Nephron progenitor cell (in vitro differentiated cells): Measurements from ENCODE around the gene PAPLN.

Experiments
- DNase-seq: peaks from one replicate; pipeline ENCODE4 v3.0.0; 2021
- H3K27ac Mint-ChIP-seq: 2 replicates; pipeline ENCODE4 v1.8.0; 2021; ENCODE audit warnings: mild to moderate bottlenecking, moderate library complexity, mixed read lengths
- H3K27me3 Mint-ChIP-seq: 2 replicates; pipeline ENCODE4 v1.8.0; 2021; ENCODE audit warnings: mild to moderate bottlenecking, low read depth, mixed read lengths; ENCODE audit not compliant: poor library complexity
- H3K36me3 Mint-ChIP-seq: 2 replicates; pipeline ENCODE4 v1.8.0; 2021; ENCODE audit warnings: low read depth, mixed read lengths
- H3K4me1 Mint-ChIP-seq: 2 replicates; pipeline ENCODE4 v1.8.0; 2021; ENCODE audit warnings: mixed read lengths
- H3K4me3 Mint-ChIP-seq: 2 replicates; pipeline ENCODE4 v1.8.0; 2021; ENCODE audit warnings: mild to moderate bottlenecking, moderate library complexity, mixed read lengths
- H3K9me3 Mint-ChIP-seq: 2 replicates; pipeline ENCODE4 v1.8.0; 2021; ENCODE audit warnings: mild to moderate bottlenecking, moderate library complexity, mixed read lengths
- TF ChIP-seq, protein P1 (sequence below): fragments of 200-600 bp; sonication (generic); IDR thresholded peaks from 2 replicates; pipeline ENCODE4 v1.5.0; 2021; ENCODE audit warnings: antibody characterized with exemption

Gene PAPLN

GRCh38 chr14:73262427-73263183 lies 25.3 kb downstream of the PAPLN start:
- no peak overlapping the region for H3K4me3 Mint-ChIP-seq
- H3K27me3 Mint-ChIP-seq, result peaks cover 7% of the 10 kb centered on the region
- H3K27ac Mint-ChIP-seq, result no peak overlapping the region
- DNase-seq, result no peak
- peaks cover 27% of the 10 kb centered on the region for H3K4me1 Mint-ChIP-seq
- no peaks in the 10 kb centered on the region for H3K9me3 Mint-ChIP-seq
- TF ChIP-seq, protein P1, sequence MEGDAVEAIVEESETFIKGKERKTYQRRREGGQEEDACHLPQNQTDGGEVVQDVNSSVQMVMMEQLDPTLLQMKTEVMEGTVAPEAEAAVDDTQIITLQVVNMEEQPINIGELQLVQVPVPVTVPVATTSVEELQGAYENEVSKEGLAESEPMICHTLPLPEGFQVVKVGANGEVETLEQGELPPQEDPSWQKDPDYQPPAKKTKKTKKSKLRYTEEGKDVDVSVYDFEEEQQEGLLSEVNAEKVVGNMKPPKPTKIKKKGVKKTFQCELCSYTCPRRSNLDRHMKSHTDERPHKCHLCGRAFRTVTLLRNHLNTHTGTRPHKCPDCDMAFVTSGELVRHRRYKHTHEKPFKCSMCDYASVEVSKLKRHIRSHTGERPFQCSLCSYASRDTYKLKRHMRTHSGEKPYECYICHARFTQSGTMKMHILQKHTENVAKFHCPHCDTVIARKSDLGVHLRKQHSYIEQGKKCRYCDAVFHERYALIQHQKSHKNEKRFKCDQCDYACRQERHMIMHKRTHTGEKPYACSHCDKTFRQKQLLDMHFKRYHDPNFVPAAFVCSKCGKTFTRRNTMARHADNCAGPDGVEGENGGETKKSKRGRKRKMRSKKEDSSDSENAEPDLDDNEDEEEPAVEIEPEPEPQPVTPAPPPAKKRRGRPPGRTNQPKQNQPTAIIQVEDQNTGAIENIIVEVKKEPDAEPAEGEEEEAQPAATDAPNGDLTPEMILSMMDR, result no peak
- H3K36me3 Mint-ChIP-seq, result no peaks in the 10 kb centered on the region

DNA sequence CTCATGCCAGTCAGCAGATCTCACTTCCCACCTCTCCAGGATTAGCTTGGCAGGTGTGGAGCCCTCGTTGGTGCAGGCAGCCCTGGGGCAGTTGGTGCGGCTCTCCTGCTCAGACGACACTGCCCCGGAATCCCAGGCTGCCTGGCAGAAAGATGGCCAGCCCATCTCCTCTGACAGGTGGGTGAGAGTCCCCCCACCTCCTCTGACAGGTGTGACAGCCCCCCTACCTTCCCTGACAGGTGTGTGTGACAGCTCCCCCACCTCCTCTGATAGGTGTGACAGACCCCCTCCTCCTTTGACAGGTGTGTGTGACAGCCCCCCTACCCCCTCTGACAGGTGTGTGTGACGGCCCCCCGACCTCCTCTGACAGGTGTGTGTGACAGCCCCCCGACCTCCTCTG lies 26.3 kb downstream of the PAPLN start:
- peaks cover 10% of the 10 kb centered on the region for H3K27me3 Mint-ChIP-seq
- no peaks in the 10 kb centered on the region for H3K9me3 Mint-ChIP-seq
- no peaks in the 10 kb centered on the region for H3K36me3 Mint-ChIP-seq
- TF ChIP-seq, protein P1, result no peak
- DNase-seq, result no peak
- H3K4me1 Mint-ChIP-seq, result peaks cover 27% of the 10 kb centered on the region
- H3K27ac Mint-ChIP-seq, result no peak overlapping the region
- H3K4me3 Mint-ChIP-seq, result no peak overlapping the region

- Mint-ChIP-seq H3K4me3 (no peak overlapping the region), H3K27me3 (peaks cover 10% of the 10 kb centered on the region), H3K36me3 (no peaks in the 10 kb centered on the region), H3K9me3 (no peaks in the 10 kb centered on the region), H3K27ac (no peak overlapping the region), H3K4me1 (peaks cover 33% of the 10 kb centered on the region)
- DNase-seq, result no peak
- TF ChIP-seq, protein P1, result no peak
Observed at GRCh38 chr14:73264080-73264884, 27.0 kb downstream of the PAPLN start.

DNA sequence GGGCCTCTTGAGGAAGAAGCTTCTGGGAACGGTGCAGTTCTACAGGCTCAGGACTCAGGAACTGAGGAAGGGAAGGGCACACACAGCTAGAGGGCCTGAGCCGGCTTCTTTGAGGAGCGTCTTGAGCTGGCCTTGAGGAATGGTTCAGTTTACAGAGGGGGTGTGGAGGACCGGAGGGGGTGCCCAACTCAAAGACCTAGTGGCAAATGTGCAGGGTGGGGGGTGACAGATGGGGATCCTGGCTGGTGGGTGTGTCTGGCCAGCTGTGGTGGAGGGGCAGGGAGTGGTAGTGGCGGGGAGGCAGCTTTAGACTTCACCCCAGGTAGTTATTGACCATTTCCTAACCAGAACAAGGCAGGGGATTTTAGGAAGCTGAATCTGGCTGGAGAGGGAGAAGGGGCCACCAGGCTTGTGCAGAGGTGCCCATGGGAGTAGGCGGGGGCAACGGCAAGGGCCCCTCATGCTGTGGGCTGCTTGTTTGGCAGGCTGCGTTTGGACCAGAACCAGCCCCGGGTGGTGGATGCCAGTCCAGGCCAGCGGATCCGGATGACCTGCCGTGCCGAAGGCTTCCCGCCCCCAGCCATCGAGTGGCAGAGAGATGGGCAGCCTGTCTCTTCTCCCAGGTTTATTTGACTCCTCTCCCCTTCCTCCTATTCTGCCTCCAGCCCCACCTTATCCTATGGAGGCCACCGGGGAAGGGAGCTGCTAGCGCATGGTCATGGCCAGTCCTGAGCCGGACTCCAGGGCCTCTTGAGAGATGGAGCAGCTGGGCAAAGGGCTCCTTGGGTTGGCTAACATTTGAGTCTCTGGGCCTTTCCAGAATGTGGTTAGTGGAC lies 27.8 kb downstream of the PAPLN start:
- Mint-ChIP-seq H3K4me1 (peaks cover 41% of the 10 kb centered on the region), H3K36me3 (no peaks in the 10 kb centered on the region), H3K9me3 (no peaks in the 10 kb centered on the region), H3K27ac (no peak overlapping the region), H3K27me3 (peaks cover 13% of the 10 kb centered on the region), H3K4me3 (no peak overlapping the region)
- TF ChIP-seq, protein P1, result no peak
- no peak for DNase-seq

- Mint-ChIP-seq H3K27me3 (peaks cover 17% of the 10 kb centered on the region), H3K4me1 (peaks cover 45% of the 10 kb centered on the region), H3K27ac (no peak overlapping the region), H3K36me3 (no peaks in the 10 kb centered on the region), H3K4me3 (no peak overlapping the region), H3K9me3 (no peaks in the 10 kb centered on the region)
- DNase-seq, result no peak
- TF ChIP-seq, protein P1, result no peak
Observed at GRCh38 chr14:73265721-73266046, 28.4 kb downstream of the PAPLN start.
